Measurements from ENCODE around the gene MORN3. TPM values are rescaled to one million over a fixed set of nuclear protein-coding genes. Genes with fewer than 3 reads are reported as not detected.

MORN3 gene
- total and polyA plus RNA-seq, 8 donors: under 0.01 to 0.87 (median 0.46) TPM; not detected in 3

DNA sequence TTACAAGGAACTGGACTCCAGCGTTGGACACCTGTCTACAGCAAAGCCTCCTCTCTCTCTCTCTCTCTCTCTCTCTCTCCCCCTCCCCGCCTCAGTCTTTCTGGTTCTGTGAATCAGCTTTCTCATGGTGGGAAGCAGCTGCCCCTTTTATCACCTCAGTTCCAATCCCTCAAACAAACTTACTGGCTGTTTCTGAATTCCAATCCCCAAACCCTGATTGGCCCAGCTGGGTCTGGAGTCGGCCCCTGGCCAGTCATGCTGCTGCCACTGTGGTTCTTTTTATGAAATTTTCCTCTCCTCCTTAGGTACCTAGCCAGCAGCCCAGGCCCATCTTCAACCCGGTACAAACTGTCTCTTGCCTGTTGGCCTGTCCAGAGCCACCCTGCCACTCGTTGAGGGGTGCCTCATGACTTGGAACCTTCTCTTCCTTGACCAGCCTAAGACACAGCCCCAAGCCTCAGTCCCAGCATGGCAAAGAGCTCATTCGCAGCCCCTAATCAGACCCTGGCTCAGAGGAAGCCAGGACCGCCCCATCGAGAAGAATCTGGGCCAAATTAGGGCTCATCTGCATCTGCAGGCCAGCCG is 9.4 kb upstream of the MORN3 start:
- 63 to 71% (median 68%) methylated on average over 9 of the region's 9 CpGs for WGBS, 5 donors
- no peaks in the 10 kb centered on the region for H3K9me3 ChIP-seq
- H3K27ac ChIP-seq: no peak overlapping the region
- no peaks in the 10 kb centered on the region for H3K36me3 ChIP-seq
- H3K4me3 ChIP-seq: no peak overlapping the region
- no peak for DNase-seq
- H3K4me1 ChIP-seq: peaks cover 0 to 6% (median 2%) of the 10 kb centered on the region in 4 donors
- intact Hi-C loops (cut with DNase I; ENCODE audit: low total_unique reads): loop anchor here (5.0 to 10.0 kb wide), 2 partner anchors 54 to 127 kb away; partner anchors contain the start of gene ORAI1
- no peaks in the 10 kb centered on the region for H3K27me3 ChIP-seq
- TF ChIP-seq POLR2A (IDR thresholded peaks at IDR 0.05): no peak
- no peak for TF ChIP-seq CTCF (IDR thresholded peaks at IDR 0.05)
- no peak for TF ChIP-seq EP300 (IDR thresholded peaks at IDR 0.05)
- TF ChIP-seq POLR2AphosphoS5 (IDR thresholded peaks at IDR 0.05): no peak

GRCh38 chr12:121678305-121678704 is 8.9 kb upstream of the MORN3 start:
- H3K9me3 ChIP-seq: no peaks in the 10 kb centered on the region
- H3K27me3 ChIP-seq: no peaks in the 10 kb centered on the region
- intact Hi-C loops (cut with DNase I; ENCODE audit: low total_unique reads): loop anchor here (5.0 to 10.0 kb wide), 2 partner anchors 54 to 126 kb away; partner anchors contain the start of gene ORAI1
- no peak overlapping the region for H3K4me3 ChIP-seq
- DNase-seq: no peak
- no peak overlapping the region for H3K27ac ChIP-seq
- TF ChIP-seq CTCF (IDR thresholded peaks at IDR 0.05): no peak
- TF ChIP-seq POLR2AphosphoS5 (IDR thresholded peaks at IDR 0.05): no peak
- no peak for TF ChIP-seq POLR2A (IDR thresholded peaks at IDR 0.05)
- TF ChIP-seq EP300 (IDR thresholded peaks at IDR 0.05): no peak
- H3K36me3 ChIP-seq: no peaks in the 10 kb centered on the region
- WGBS, 5 donors: 79 to 87% (median 81%) methylated on average over 3 of the region's 3 CpGs
- H3K4me1 ChIP-seq: peaks cover 0 to 10% (median 4%) of the 10 kb centered on the region in 4 donors

DNA sequence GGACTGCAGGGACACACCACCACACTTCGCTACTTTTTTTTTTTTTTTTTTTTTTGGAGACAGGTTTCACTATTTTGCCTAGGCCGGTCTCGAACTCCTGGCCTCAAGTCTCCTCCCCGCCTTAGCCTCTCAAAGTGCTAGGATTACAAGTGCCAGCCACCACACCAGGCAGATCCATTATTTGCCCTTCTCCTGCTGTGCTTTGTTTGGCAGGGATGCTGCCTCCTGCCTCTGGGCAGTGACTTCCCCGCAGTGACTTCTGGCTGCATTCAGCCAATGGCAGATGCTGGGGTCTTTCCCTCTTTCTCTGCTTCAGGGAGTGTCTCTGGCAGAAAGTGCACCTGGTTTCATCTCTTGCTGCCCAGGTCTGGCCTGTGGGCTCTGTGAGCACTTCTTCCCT is 6.7 kb upstream of the MORN3 start:
- intact Hi-C loops (cut with DNase I; ENCODE audit: low total_unique reads): loop anchor here (5.0 to 10.0 kb wide), 2 partner anchors 51 to 124 kb away; partner anchors contain the start of gene ORAI1
- H3K4me3 ChIP-seq: no peak overlapping the region
- TF ChIP-seq POLR2AphosphoS5 (IDR thresholded peaks at IDR 0.05) (no peak), EP300 (IDR thresholded peaks at IDR 0.05) (no peak), CTCF (IDR thresholded peaks at IDR 0.05) (no peak), POLR2A (IDR thresholded peaks at IDR 0.05) (no peak)
- DNase-seq: no peak
- 92 to 100% (median 95%) methylated on average over 5 of the region's 5 CpGs for WGBS, 5 donors
- no peaks in the 10 kb centered on the region for H3K9me3 ChIP-seq
- H3K27me3 ChIP-seq: no peaks in the 10 kb centered on the region
- no peaks in the 10 kb centered on the region for H3K36me3 ChIP-seq
- H3K4me1 ChIP-seq: peaks cover 15 to 24% (median 18%) of the 10 kb centered on the region in 4 donors
- no peak overlapping the region for H3K27ac ChIP-seq

DNA sequence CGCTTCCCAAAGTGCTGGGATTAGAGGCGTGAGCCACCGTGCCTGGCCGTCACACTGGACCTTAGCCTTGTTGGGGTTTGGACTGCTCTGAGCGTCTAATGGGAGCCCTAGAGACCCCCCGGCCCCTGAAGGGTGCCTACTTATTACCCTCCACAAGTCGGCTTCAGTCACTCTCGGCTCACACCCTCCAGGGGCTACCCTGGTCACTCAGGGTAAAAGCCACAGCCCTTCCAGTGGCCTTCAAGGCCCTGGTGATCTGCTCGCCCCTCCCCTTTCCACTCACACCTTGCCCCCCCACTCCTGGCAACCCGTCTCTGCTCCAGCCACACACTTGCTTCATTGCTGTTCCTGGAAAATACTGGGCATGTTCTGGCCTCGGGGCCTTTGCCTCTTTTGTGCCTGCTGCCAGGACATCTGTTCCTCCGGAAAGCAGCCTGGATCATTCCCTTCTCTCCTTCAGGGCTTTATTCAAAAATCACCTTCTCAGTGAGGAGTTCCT is 3.6 kb upstream of the MORN3 start:
- 22 to 43% (median 31%) methylated on average over 12 of the region's 12 CpGs for WGBS, 5 donors
- no peaks in the 10 kb centered on the region for H3K36me3 ChIP-seq
- H3K4me3 ChIP-seq: peak overlapping the region; percentile 48 to 65 (median 56)
- TF ChIP-seq CTCF (IDR thresholded peaks at IDR 0.05): no peak
- no peak for TF ChIP-seq POLR2A (IDR thresholded peaks at IDR 0.05)
- no peak for TF ChIP-seq EP300 (IDR thresholded peaks at IDR 0.05)
- TF ChIP-seq POLR2AphosphoS5 (IDR thresholded peaks at IDR 0.05): peak in 1 of 3 donors; percentile 28
- H3K4me1 ChIP-seq: peaks cover 15 to 24% (median 18%) of the 10 kb centered on the region in 4 donors
- H3K9me3 ChIP-seq: no peaks in the 10 kb centered on the region
- peak; percentile 68 to 82 for DNase-seq
- H3K27me3 ChIP-seq: no peaks in the 10 kb centered on the region
- intact Hi-C loops (cut with DNase I; ENCODE audit: low total_unique reads): loop anchor here (10.0 kb wide), 1 partner anchor 48 kb away; the partner anchor contains the start of gene ORAI1
- peak overlapping the region; percentile 69 to 86 (median 81) for H3K27ac ChIP-seq
